ELF-1 (cell line): Measurements from ENCODE around the gene MRPL58.
A peak's percentile ranks its signal among the peaks of the same experiment; 100 is the strongest.
"Not testable (repeated sequence)": the region's sequence is repeated elsewhere in the genome, so short reads cannot be mapped to it uniquely, and the experiment has no call there.

Experiments used
- DNase-seq: peaks from one replicate; pipeline ENCODE4 v3.0.0-alpha.2; 2016; ENCODE audit warnings: low read depth, low spot score

The MRPL58 gene

GRCh38 chr17:75012346-75013091 is at the start of gene MRPL58:
Gene MRPL58 (plus strand): TSS chr17:75012670. CDS start chr17:75012687, 17 bp downstream.
- DNase-seq, result peak; percentile 91

- no peak for DNase-seq
Observed at GRCh38 chr17:74963656-74964055, 48.8 kb upstream of the MRPL58 start.

GRCh38 chr17:74964246-74964761 is 48.2 kb upstream of the MRPL58 start:
- no peak for DNase-seq

GRCh38 chr17:74964988-74965622 is 47.4 kb upstream of the MRPL58 start:
- no peak for DNase-seq

GRCh38 chr17:74968361-74968780 is 44.1 kb upstream of the MRPL58 start:
- peak; percentile 50 for DNase-seq

- DNase-seq, result not testable (repeated sequence)
Observed at GRCh38 chr17:74969501-74969900, 43.0 kb upstream of the MRPL58 start.

- no peak for DNase-seq
Observed at GRCh38 chr17:74970395-74970794, 42.1 kb upstream of the MRPL58 start.

- DNase-seq, result peak; percentile 25
Observed at GRCh38 chr17:74971069-74971841, 41.2 kb upstream of the MRPL58 start.

- DNase-seq, result peak; percentile 37
Observed at GRCh38 chr17:74971842-74972106, 40.7 kb upstream of the MRPL58 start.

- DNase-seq, result peak; percentile 65
Observed at GRCh38 chr17:74972107-74972972, 40.1 kb upstream of the MRPL58 start, which contains the start of gene HID1. Gene HID1 (minus strand): TSS chr17:74972759. CDS start chr17:74972656, 103 bp downstream.

- DNase-seq, result peak; percentile 27
Observed at GRCh38 chr17:74972973-74973328, 39.5 kb upstream of the MRPL58 start.

GRCh38 chr17:74975943-74976342 is 36.5 kb upstream of the MRPL58 start:
- no peak for DNase-seq

- no peak for DNase-seq
Observed at GRCh38 chr17:74977802-74978201, 34.7 kb upstream of the MRPL58 start.

- no peak for DNase-seq
Observed at GRCh38 chr17:74978240-74978639, 34.2 kb upstream of the MRPL58 start.

- no peak for DNase-seq
Observed at GRCh38 chr17:74979408-74980146, 32.9 kb upstream of the MRPL58 start.

- no peak for DNase-seq
Observed at GRCh38 chr17:74981318-74981978, 31.0 kb upstream of the MRPL58 start.

- peak; percentile 88 for DNase-seq
Observed at GRCh38 chr17:74981979-74982662, 30.3 kb upstream of the MRPL58 start.

- DNase-seq, result not testable (repeated sequence)
Observed at GRCh38 chr17:74982663-74983313, 29.7 kb upstream of the MRPL58 start.

- DNase-seq, result no peak
Observed at GRCh38 chr17:74986206-74986576, 26.3 kb upstream of the MRPL58 start.
